Dermis microvascular lymphatic vessel endothelial cell (primary cell): ENCODE results near the gene OAT. TPM values are rescaled to one million over a fixed set of nuclear protein-coding genes. Genes with fewer than 3 reads are reported as not detected.
"Not testable (repeated sequence)": the region's sequence is repeated elsewhere in the genome, so short reads cannot be mapped to it uniquely, and the experiment has no call there.

Experiments
- DNase-seq, 2 donors: peaks; one replicate each; pipeline versions ENCODE4 v3.0.0 to v3.0.0-alpha.2; 2010; ENCODE audit warnings: low read depth in 2 of 2
- total RNA-seq: library from RNA; depleted of rRNA; stranded (reverse); fragments of >200 nt; gene quantifications from 2 replicates; pipeline ENCODE4 v1.2.1, GENCODE V29; 2014

OAT gene
- total RNA-seq, 1 donor from 2014 or later, result 109 TPM

- DNase-seq, result no peak
Observed at GRCh38 chr10:124447751-124448466, 29.2 kb upstream of the OAT start.

- DNase-seq, result no peak
Observed at GRCh38 chr10:124446830-124447750, 28.4 kb upstream of the OAT start.

- not testable (repeated sequence) for DNase-seq
Observed at GRCh38 chr10:124441694-124442093, 23.0 kb upstream of the OAT start.

GRCh38 chr10:124436191-124436638, 17.5 kb upstream of the OAT start:
- no peak for DNase-seq

GRCh38 chr10:124435683-124436082, 17.0 kb upstream of the OAT start:
- not testable (repeated sequence) for DNase-seq

GRCh38 chr10:124433461-124433860, 14.7 kb upstream of the OAT start:
- no peak for DNase-seq

GRCh38 chr10:124430077-124430476, 11.4 kb upstream of the OAT start:
- DNase-seq, result no peak

- no peak for DNase-seq
Observed at GRCh38 chr10:124429576-124429975, 10.9 kb upstream of the OAT start.

- no peak for DNase-seq
Observed at GRCh38 chr10:124428207-124428777, 9.6 kb upstream of the OAT start.

GRCh38 chr10:124425227-124425962, 6.7 kb upstream of the OAT start:
- DNase-seq, result no peak

- no peak for DNase-seq
Observed at GRCh38 chr10:124423813-124424212, 5.1 kb upstream of the OAT start.

GRCh38 chr10:124422742-124423141, 4.0 kb upstream of the OAT start:
- DNase-seq, result no peak

GRCh38 chr10:124420254-124420653, 1.5 kb upstream of the OAT start:
- DNase-seq, result no peak

GRCh38 chr10:124419635-124420034, 912 bp upstream of the OAT start:
- DNase-seq, result no peak

GRCh38 chr10:124417895-124418725, 613 bp downstream of the OAT start:
- DNase-seq, result peak in 1 of 2 donors; percentile 70

- DNase-seq, result no peak
Observed at GRCh38 chr10:124416733-124417132, 2.0 kb downstream of the OAT start.

- DNase-seq, result no peak
Observed at GRCh38 chr10:124415210-124415609, 3.5 kb downstream of the OAT start.

- DNase-seq, result peak in 1 of 2 donors; percentile 19
Observed at GRCh38 chr10:124414076-124414475, 4.6 kb downstream of the OAT start.

GRCh38 chr10:124409696-124410095, 9.0 kb downstream of the OAT start:
- no peak for DNase-seq

GRCh38 chr10:124408357-124408756, 10.4 kb downstream of the OAT start:
- DNase-seq, result no peak

GRCh38 chr10:124407456-124407855, 11.3 kb downstream of the OAT start:
- no peak for DNase-seq
